GM12878 (cell line): ENCODE measurements around the gene HSPBAP1. TPM values are rescaled to one million over a fixed set of nuclear protein-coding genes. Genes with fewer than 3 reads are reported as not detected.

ENCODE experiments used
- ATAC-seq: fragments of 200-7000 bp; cut with Tn5 transposase; 3 replicates; pipeline ENCODE4 v1.9.1; 2020; ENCODE audit warnings: mild to moderate bottlenecking, moderate library complexity
- BruUV-seq: library from RNA; stranded (reverse); fragments of 400-500 nt; replicated peaks from 2 replicates; lab custom pipeline; 2021; lab: Mats Ljungman, UMichigan
- CTCF ChIA-PET: fragments of 300-600 bp; sonication (Branson Sonifier 250); formaldehyde crosslinking; extraction: SDS; loops from one replicate; lab custom pipeline; 2021; ENCODE audit warnings: inconsistent platforms; lab: Yijun Ruan, JAX
- POLR2A ChIA-PET: fragments of 350-600 bp; formaldehyde crosslinking; extraction: SDS; loops from one replicate; lab custom pipeline; 2021; ENCODE audit warnings: inconsistent platforms; lab: Charles Lee
- RAD21 ChIA-PET: fragments of 300-600 bp; sonication (Branson Sonifier 250); formaldehyde crosslinking; loops from one replicate; lab custom pipeline; 2023; ENCODE audit warnings: antibody characterized with exemption; ENCODE audit not compliant: unreplicated experiment; lab: Charles Lee
- SMC1A ChIA-PET: fragments of 300-600 bp; sonication (Branson Sonifier 250); formaldehyde crosslinking; loops from one replicate; lab custom pipeline; 2023; ENCODE audit not compliant: unreplicated experiment, uncharacterized antibody; lab: Charles Lee
- DNase-seq: peaks from one replicate; pipeline ENCODE4 v3.0.0-alpha.2; 2011; ENCODE audit warnings: low read depth, low spot score
- FAIRE-seq: peaks from 3 replicates; lab custom pipeline; 2011; peaks lifted over from hg19 to GRCh38; lab: Jason Lieb, UNC
- H2AFZ ChIP-seq: 2 replicates; pipeline ENCODE4 v1.6.0; 2011; ENCODE audit warnings: low read depth, low read length, control low read depth; ENCODE audit not compliant: control insufficient read depth
- H3K27ac ChIP-seq: 2 replicates; pipeline ENCODE4 v1.5.1; 2011; ENCODE audit warnings: control low read depth; ENCODE audit not compliant: control insufficient read depth, insufficient read depth
- H3K27me3 ChIP-seq, 2 experiments: replicated peaks in 1 of 2; 2 replicates each; pipeline versions ENCODE4 v1.6.0 to v1.6.1; 2011; ENCODE audit warnings: low read length in 1 of 2; ENCODE audit not compliant: control insufficient read depth in 2 of 2, insufficient read depth in 2 of 2
- H3K36me3 ChIP-seq, 2 experiments: 2 replicates each; pipeline ENCODE4 v1.5.1; 2011; ENCODE audit warnings: low read length in 1 of 2; ENCODE audit not compliant: control insufficient read depth in 2 of 2, insufficient read depth in 2 of 2
- H3K4me1 ChIP-seq: 2 replicates; pipeline ENCODE4 v1.6.1; 2011; ENCODE audit warnings: mild to moderate bottlenecking, low read length, moderate library complexity, mixed read lengths; ENCODE audit not compliant: control insufficient read depth, insufficient read depth
- H3K4me2 ChIP-seq: 2 replicates; pipeline ENCODE4 v1.6.0; 2011; ENCODE audit warnings: control low read depth; ENCODE audit not compliant: control insufficient read depth, insufficient read depth
- H3K4me3 ChIP-seq: fragments of 200-600 bp; sonication (generic); 2 replicates; pipeline ENCODE4 v1.5.1; 2016
- H3K79me2 ChIP-seq: 2 replicates; pipeline ENCODE4 v1.6.0; 2011; ENCODE audit warnings: low read length; ENCODE audit not compliant: control insufficient read depth, insufficient read depth
- H3K9ac ChIP-seq: 2 replicates; pipeline ENCODE4 v1.8.0; 2011; ENCODE audit warnings: low read length, control low read depth, mixed read lengths; ENCODE audit not compliant: control insufficient read depth, insufficient read depth
- H3K9me3 ChIP-seq: replicated peaks from 3 replicates; pipeline ENCODE4 v1.5.1; 2011; ENCODE audit warnings: mild to moderate bottlenecking, low read length; ENCODE audit not compliant: control insufficient read depth, insufficient read depth
- H4K20me1 ChIP-seq: 2 replicates; pipeline ENCODE4 v1.6.0; 2011; ENCODE audit not compliant: control insufficient read depth, insufficient read depth
- BCL3 ChIP-seq: IDR thresholded peaks from 2 replicates; pipeline ENCODE4 v1.6.1; 2011; ENCODE audit warnings: borderline replicate concordance, low read depth, mild to moderate bottlenecking, moderate library complexity, low read length; ENCODE audit not compliant: insufficient read depth, poor library complexity, severe bottlenecking
- EP300 ChIP-seq, 2 experiments: fragments of 150-350 bp in 1 of 2; IDR thresholded peaks; 2 replicates each; pipeline ENCODE4 v1.6.1; 2011 to 2012; ENCODE audit warnings: low read depth in 2 of 2, low read length in 2 of 2, borderline replicate concordance in 1 of 2, improper control_type of control experiment in 1 of 2, inconsistent platforms in 1 of 2; ENCODE audit not compliant: control insufficient read depth in 1 of 2
- MTA3 ChIP-seq: IDR thresholded peaks from 2 replicates; pipeline ENCODE4 v1.6.1; 2012; ENCODE audit warnings: low read length, inconsistent platforms, borderline replicate concordance
- NFXL1 ChIP-seq: fragments of 450-650 bp; IDR thresholded peaks from 2 replicates; pipeline ENCODE4 v1.6.1; 2017; ENCODE audit warnings: antibody characterized with exemption, mild to moderate bottlenecking, borderline replicate concordance
- WGBS: methylation state at CpG from one replicate; pipeline ENCODE4 v1.1.6; 2016; ENCODE audit warnings: low lambda C conversion rate; ENCODE audit not compliant: insufficient replicate concordance, insufficient coverage; ENCODE audit errors: missing lambda C conversion rate; 5-methylcytosine and 5-hydroxymethylcytosine counted together
- in situ Hi-C: fragments of 300-500 bp; cut with MboI; formaldehyde crosslinking; loops from 9 replicates; pipeline ENCODE4 v1.14.3; 2018; ENCODE audit warnings: mixed read lengths
- intact Hi-C: fragments of 100-400 bp; cut with micrococcal nuclease; formaldehyde crosslinking; loops from one replicate; pipeline ENCODE4 v1.14.2; 2022; ENCODE audit not compliant: unreplicated experiment
- polyA plus RNA-seq, 11 experiments: library from polyadenylated mRNA; depleted of rRNA in 4 of 11; unstranded in 6 of 11; stranded (reverse) in 5 of 11; fragments of >200 nt; fragmentation: Nextera tagmentation in 4 of 11; fragmentation: Illumina TruSeq in 1 of 11; extraction: Ambion mirVana in 4 of 11; extraction: Trizol in 1 of 11; gene quantifications; 1 replicate in 1 of 11; 2 replicates in 10 of 11; pipeline versions ENCODE4 v1.2.1 to v1.2.3, GENCODE V29; 2011 to 2016; ENCODE audit warnings: inconsistent platforms in 2 of 11, missing spikeins in 2 of 11, low read depth in 1 of 11
- total RNA-seq, 4 experiments: library from RNA; depleted of rRNA in 3 of 4; stranded (reverse); fragments of >200 nt in 3 of 4; fragmentation: Illumina TruSeq in 1 of 4; extraction: Trizol in 1 of 4; gene quantifications; 2 replicates each; pipeline versions ENCODE4 v1.2.1 to v1.2.3, GENCODE V29; 2013 to 2021
- TF ChIP-seq, protein P1 (sequence below): fragments of 450-650 bp; formaldehyde crosslinking; IDR thresholded peaks from 2 replicates; pipeline ENCODE4 v1.5.0; 2022; ENCODE audit warnings: mild to moderate bottlenecking, missing genetic modification characterization

Gene HSPBAP1
- total and polyA plus RNA-seq, 10 of the 15 experiments (the other 5 are each of a cell fraction or from before 2014, with no cell fraction given) = 3.2 to 10.3 (median 7.9) TPM

GRCh38 chr3:122760453-122761271 is 33.0 kb downstream of the HSPBAP1 start:
- no peaks in the 10 kb centered on the region for H3K4me1 ChIP-seq
- no peak for ATAC-seq
- no peaks in the 10 kb centered on the region for H4K20me1 ChIP-seq
- no peak overlapping the region for H3K9ac ChIP-seq
- BruUV-seq = no TSS peak
- no peak for FAIRE-seq
- no peaks in the 10 kb centered on the region for H3K27me3 ChIP-seq
- intact Hi-C loops = no loop called here
- CTCF ChIA-PET = interaction anchor here (1.3 to 4.9 kb wide), 3 partner anchors 9 to 268 kb away, joined by 3 to 23 read pairs (median 3); no protein-coding TSS in a partner anchor
- RAD21 ChIA-PET = interaction anchor here (1.1 to 1.6 kb wide), 2 partner anchors 10 to 268 kb away, joined by 3 to 4 read pairs; no protein-coding TSS in a partner anchor
- POLR2A ChIA-PET = no interaction called here
- WGBS = 100% methylated on average over 3 of the region's 3 CpGs
- no peak for DNase-seq
- H3K79me2 ChIP-seq = no peaks in the 10 kb centered on the region
- no peak overlapping the region for H3K4me2 ChIP-seq
- in situ Hi-C loops = no loop called here
- TF ChIP-seq NFXL1 (no peak), BCL3 (no peak), EP300 (IDR thresholded peaks at IDR 0.05; ENCODE audit: borderline replicate concordance in 1 of 2, control insufficient read depth in 1 of 2, low read depth in 2 of 2, low read length in 2 of 2) (no peak), MTA3 (no peak)
- TF ChIP-seq, protein P1, sequence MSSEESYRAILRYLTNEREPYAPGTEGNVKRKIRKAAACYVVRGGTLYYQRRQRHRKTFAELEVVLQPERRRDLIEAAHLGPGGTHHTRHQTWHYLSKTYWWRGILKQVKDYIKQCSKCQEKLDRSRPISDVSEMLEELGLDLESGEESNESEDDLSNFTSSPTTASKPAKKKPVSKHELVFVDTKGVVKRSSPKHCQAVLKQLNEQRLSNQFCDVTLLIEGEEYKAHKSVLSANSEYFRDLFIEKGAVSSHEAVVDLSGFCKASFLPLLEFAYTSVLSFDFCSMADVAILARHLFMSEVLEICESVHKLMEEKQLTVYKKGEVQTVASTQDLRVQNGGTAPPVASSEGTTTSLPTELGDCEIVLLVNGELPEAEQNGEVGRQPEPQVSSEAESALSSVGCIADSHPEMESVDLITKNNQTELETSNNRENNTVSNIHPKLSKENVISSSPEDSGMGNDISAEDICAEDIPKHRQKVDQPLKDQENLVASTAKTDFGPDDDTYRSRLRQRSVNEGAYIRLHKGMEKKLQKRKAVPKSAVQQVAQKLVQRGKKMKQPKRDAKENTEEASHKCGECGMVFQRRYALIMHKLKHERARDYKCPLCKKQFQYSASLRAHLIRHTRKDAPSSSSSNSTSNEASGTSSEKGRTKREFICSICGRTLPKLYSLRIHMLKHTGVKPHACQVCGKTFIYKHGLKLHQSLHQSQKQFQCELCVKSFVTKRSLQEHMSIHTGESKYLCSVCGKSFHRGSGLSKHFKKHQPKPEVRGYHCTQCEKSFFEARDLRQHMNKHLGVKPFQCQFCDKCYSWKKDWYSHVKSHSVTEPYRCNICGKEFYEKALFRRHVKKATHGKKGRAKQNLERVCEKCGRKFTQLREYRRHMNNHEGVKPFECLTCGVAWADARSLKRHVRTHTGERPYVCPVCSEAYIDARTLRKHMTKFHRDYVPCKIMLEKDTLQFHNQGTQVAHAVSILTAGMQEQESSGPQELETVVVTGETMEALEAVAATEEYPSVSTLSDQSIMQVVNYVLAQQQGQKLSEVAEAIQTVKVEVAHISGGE (CRISPR knock-in tag) = no peak
- TF ChIP-seq, all 136 proteins: peak for 0
- SMC1A ChIA-PET = interaction anchor here (1.2 to 1.6 kb wide), 2 partner anchors 11 to 13 kb away, joined by 3 to 4 read pairs; no protein-coding TSS in a partner anchor
- no peaks in the 10 kb centered on the region; a peak in 1 of 4 replicates for H3K36me3 ChIP-seq
- H3K27ac ChIP-seq = no peak overlapping the region
- no peak overlapping the region for H3K4me3 ChIP-seq
- H2AFZ ChIP-seq = no peak overlapping the region
- no peaks in the 10 kb centered on the region for H3K9me3 ChIP-seq
